Measurements from ENCODE around the gene RUBCNL. TPM values are rescaled to one million over a fixed set of nuclear protein-coding genes. Genes with fewer than 3 reads are reported as not detected.
"Not testable (repeated sequence)": the region's sequence is repeated elsewhere in the genome, so short reads cannot be mapped to it uniquely, and the experiment has no call there.

The RUBCNL gene
- polyA plus RNA-seq, 1 donor (not counting 4 experiments of a cell fraction or from before 2014, with no cell fraction given), result 0.12 TPM

DNA sequence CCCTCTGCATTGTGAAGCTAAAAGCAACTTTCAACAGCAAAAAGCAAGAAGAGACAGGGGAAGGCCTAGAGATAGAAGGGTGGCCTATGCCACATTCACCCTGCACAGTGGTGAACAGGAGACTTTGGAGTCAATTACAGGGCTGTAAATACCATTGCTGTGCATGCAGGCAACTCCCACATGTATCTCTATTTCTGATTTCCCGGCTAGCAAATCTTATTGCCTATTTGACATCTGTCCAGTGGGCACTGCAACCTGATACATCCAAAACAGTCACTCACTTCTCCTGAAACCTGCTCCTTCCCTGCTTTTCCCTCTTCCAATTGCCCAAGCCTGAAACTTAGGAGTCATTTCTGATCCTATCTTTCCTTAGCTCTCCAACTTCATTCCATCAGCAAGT is 13.4 kb downstream of the RUBCNL start:
- H3K4me3 ChIP-seq (ENCODE audit: control insufficient read depth in 2 of 3, extremely low read depth in 1 of 3, insufficient read depth in 2 of 3, low read depth in 1 of 3, low read length in 3 of 3), result no peak overlapping the region

DNA sequence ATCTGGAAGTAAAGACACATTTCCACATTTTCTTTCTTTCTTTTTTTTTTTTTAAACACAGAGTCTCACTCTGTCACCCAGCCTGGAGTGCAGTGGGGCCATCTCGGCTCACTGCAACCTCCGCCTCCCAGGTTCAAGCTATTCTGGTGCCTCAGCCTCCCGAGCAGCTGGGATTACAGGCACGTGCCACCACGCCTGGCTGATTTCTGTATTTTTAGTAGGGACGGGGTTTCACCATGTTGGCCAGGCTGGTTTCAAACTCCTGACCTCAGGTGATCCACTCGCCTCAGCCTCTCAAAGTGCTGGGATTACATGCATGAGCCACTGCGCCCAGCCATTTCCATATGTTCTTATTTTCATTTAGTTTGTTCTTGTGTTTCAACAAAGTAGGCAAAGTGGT is 14.1 kb downstream of the RUBCNL start:
- FAIRE-seq; H3K27me3 ChIP-seq (ENCODE audit: control insufficient read depth, extremely low read depth, insufficient read depth, low read length); H3K4me3 ChIP-seq (ENCODE audit: control insufficient read depth in 2 of 3, extremely low read depth in 1 of 3, insufficient read depth in 2 of 3, low read depth in 1 of 3, low read length in 3 of 3); dilution Hi-C loops (cut with MboI; ENCODE audit: extremely low pct_ligation_motif_present, low sequenced_read_pairs); H2AFZ ChIP-seq (ENCODE audit: control insufficient read depth, low read length); H4K20me1 ChIP-seq (ENCODE audit: control insufficient read depth, extremely low read depth, insufficient read depth, low read length); DNase-seq (ENCODE audit: low read depth, low spot score); H3K9me3 ChIP-seq (ENCODE audit: control insufficient read depth, low read depth, low read length); H3K36me3 ChIP-seq (ENCODE audit: control insufficient read depth in 2 of 2, extremely low read depth in 1 of 2, insufficient read depth in 2 of 2, low read length in 2 of 2); H3K4me2 ChIP-seq (ENCODE audit: control insufficient read depth, extremely low read depth, insufficient read depth, low read depth, low read length); H3K27ac ChIP-seq (ENCODE audit: control insufficient read depth, insufficient read depth, low read length); H3K79me2 ChIP-seq (ENCODE audit: control insufficient read depth, insufficient read depth, low read length); H3K9ac ChIP-seq (ENCODE audit: control insufficient read depth, extremely low read depth, insufficient read depth, low read length); H3K4me1 ChIP-seq (ENCODE audit: control insufficient read depth, extremely low read depth, insufficient read depth, low read length); H3K9me1 ChIP-seq (ENCODE audit: control insufficient read depth, extremely low read depth, insufficient read depth, low read length): not testable (repeated sequence)

More for the DNA sequence above, 13.4 kb downstream of the RUBCNL start:
- H2AFZ ChIP-seq (ENCODE audit: control insufficient read depth, low read length), result no peak overlapping the region
- peaks cover 3% of the 10 kb centered on the region for H3K27me3 ChIP-seq (ENCODE audit: control insufficient read depth, extremely low read depth, insufficient read depth, low read length)
- no peaks in the 10 kb centered on the region for H3K36me3 ChIP-seq (ENCODE audit: control insufficient read depth in 2 of 2, extremely low read depth in 1 of 2, insufficient read depth in 2 of 2, low read length in 2 of 2)
- no peak for TF ChIP-seq EZH2 (IDR thresholded peaks at IDR 0.05; ENCODE audit: low read length)
- TF ChIP-seq, protein P1, sequence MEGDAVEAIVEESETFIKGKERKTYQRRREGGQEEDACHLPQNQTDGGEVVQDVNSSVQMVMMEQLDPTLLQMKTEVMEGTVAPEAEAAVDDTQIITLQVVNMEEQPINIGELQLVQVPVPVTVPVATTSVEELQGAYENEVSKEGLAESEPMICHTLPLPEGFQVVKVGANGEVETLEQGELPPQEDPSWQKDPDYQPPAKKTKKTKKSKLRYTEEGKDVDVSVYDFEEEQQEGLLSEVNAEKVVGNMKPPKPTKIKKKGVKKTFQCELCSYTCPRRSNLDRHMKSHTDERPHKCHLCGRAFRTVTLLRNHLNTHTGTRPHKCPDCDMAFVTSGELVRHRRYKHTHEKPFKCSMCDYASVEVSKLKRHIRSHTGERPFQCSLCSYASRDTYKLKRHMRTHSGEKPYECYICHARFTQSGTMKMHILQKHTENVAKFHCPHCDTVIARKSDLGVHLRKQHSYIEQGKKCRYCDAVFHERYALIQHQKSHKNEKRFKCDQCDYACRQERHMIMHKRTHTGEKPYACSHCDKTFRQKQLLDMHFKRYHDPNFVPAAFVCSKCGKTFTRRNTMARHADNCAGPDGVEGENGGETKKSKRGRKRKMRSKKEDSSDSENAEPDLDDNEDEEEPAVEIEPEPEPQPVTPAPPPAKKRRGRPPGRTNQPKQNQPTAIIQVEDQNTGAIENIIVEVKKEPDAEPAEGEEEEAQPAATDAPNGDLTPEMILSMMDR (optimal IDR thresholded peaks at IDR 0.05 in 1 of 3, IDR thresholded peaks at IDR 0.05 in 1 of 3, conservative IDR thresholded peaks at IDR 0.05 in 1 of 3; ENCODE audit: extremely low read depth in 1 of 3, insufficient read depth in 2 of 3, low read length in 3 of 3), result no peak
- no peaks in the 10 kb centered on the region for H3K79me2 ChIP-seq (ENCODE audit: control insufficient read depth, insufficient read depth, low read length)
- H3K27ac ChIP-seq (ENCODE audit: control insufficient read depth, insufficient read depth, low read length), result no peak overlapping the region
- dilution Hi-C loops (cut with MboI; ENCODE audit: extremely low pct_ligation_motif_present, low sequenced_read_pairs), result no loop called here
- no peaks in the 10 kb centered on the region for H3K4me1 ChIP-seq (ENCODE audit: control insufficient read depth, extremely low read depth, insufficient read depth, low read length)
- H3K9me3 ChIP-seq (ENCODE audit: control insufficient read depth, low read depth, low read length), result no peaks in the 10 kb centered on the region
- no peaks in the 10 kb centered on the region for H3K9me1 ChIP-seq (ENCODE audit: control insufficient read depth, extremely low read depth, insufficient read depth, low read length)
- FAIRE-seq (no peak), DNase-seq (ENCODE audit: low read depth, low spot score) (no peak)
- no peak overlapping the region for H3K9ac ChIP-seq (ENCODE audit: control insufficient read depth, extremely low read depth, insufficient read depth, low read length)
- no peaks in the 10 kb centered on the region for H4K20me1 ChIP-seq (ENCODE audit: control insufficient read depth, extremely low read depth, insufficient read depth, low read length)
- H3K4me2 ChIP-seq (ENCODE audit: control insufficient read depth, extremely low read depth, insufficient read depth, low read depth, low read length), result no peak overlapping the region

GRCh38 chr13:46372071-46372470 is 15.0 kb downstream of the RUBCNL start:
- TF ChIP-seq, protein P1 (optimal IDR thresholded peaks at IDR 0.05 in 1 of 3, IDR thresholded peaks at IDR 0.05 in 1 of 3, conservative IDR thresholded peaks at IDR 0.05 in 1 of 3; ENCODE audit: extremely low read depth in 1 of 3, insufficient read depth in 2 of 3, low read length in 3 of 3), result no peak
- TF ChIP-seq EZH2 (IDR thresholded peaks at IDR 0.05; ENCODE audit: low read length), result no peak

More at GRCh38 chr13:46372071-46372470, 15.0 kb downstream of the RUBCNL start:
- FAIRE-seq, result no peak
- Histone ChIP-seq H3K36me3 (ENCODE audit: control insufficient read depth in 2 of 2, extremely low read depth in 1 of 2, insufficient read depth in 2 of 2, low read length in 2 of 2) (no peaks in the 10 kb centered on the region), H3K27ac (ENCODE audit: control insufficient read depth, insufficient read depth, low read length) (no peak overlapping the region), H4K20me1 (ENCODE audit: control insufficient read depth, extremely low read depth, insufficient read depth, low read length) (no peaks in the 10 kb centered on the region), H2AFZ (ENCODE audit: control insufficient read depth, low read length) (no peak overlapping the region), H3K79me2 (ENCODE audit: control insufficient read depth, insufficient read depth, low read length) (no peaks in the 10 kb centered on the region), H3K9me1 (ENCODE audit: control insufficient read depth, extremely low read depth, insufficient read depth, low read length) (no peaks in the 10 kb centered on the region), H3K4me2 (ENCODE audit: control insufficient read depth, extremely low read depth, insufficient read depth, low read depth, low read length) (no peak overlapping the region), H3K27me3 (ENCODE audit: control insufficient read depth, extremely low read depth, insufficient read depth, low read length) (peaks cover 4% of the 10 kb centered on the region), H3K9me3 (ENCODE audit: control insufficient read depth, low read depth, low read length) (no peaks in the 10 kb centered on the region), H3K9ac (ENCODE audit: control insufficient read depth, extremely low read depth, insufficient read depth, low read length) (no peak overlapping the region), H3K4me3 (ENCODE audit: control insufficient read depth in 2 of 3, extremely low read depth in 1 of 3, insufficient read depth in 2 of 3, low read depth in 1 of 3, low read length in 3 of 3) (no peak overlapping the region), H3K4me1 (ENCODE audit: control insufficient read depth, extremely low read depth, insufficient read depth, low read length) (no peaks in the 10 kb centered on the region)
- no peak for DNase-seq (ENCODE audit: low read depth, low spot score)
- dilution Hi-C loops (cut with MboI; ENCODE audit: extremely low pct_ligation_motif_present, low sequenced_read_pairs), result no loop called here

All from keratinocyte (primary cell).